Measurements from ENCODE around the gene DOK6.

DNA sequence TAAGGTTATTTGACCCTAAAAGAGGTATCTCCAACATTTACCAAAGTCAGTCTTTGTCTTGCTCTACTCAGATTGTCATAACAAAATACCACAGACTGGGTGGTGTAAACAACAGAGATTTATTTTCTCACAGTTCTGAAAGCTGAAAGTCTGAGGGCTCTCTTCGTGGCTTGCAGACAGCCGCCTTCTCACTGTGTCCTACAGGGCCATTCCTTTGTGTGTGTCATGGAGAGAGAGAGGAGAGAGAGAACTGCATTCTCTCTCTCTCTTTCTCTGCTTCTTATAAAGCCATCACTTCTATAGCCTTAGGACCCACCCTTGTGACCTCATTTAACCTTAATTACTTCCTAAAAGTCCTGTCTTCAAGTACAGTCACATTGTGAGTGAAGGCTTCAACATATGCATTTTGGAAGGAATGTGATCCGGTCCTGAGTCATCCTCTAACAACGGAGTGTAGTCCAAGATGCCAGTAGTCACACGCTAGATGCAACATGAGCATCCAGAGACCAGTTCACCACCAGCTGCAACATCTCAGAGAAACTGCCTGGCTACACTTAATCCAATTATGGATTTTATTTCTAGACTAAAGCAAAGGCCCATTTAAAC, 416.8 kb downstream of the DOK6 start:
- TF ChIP-seq, protein P1, sequence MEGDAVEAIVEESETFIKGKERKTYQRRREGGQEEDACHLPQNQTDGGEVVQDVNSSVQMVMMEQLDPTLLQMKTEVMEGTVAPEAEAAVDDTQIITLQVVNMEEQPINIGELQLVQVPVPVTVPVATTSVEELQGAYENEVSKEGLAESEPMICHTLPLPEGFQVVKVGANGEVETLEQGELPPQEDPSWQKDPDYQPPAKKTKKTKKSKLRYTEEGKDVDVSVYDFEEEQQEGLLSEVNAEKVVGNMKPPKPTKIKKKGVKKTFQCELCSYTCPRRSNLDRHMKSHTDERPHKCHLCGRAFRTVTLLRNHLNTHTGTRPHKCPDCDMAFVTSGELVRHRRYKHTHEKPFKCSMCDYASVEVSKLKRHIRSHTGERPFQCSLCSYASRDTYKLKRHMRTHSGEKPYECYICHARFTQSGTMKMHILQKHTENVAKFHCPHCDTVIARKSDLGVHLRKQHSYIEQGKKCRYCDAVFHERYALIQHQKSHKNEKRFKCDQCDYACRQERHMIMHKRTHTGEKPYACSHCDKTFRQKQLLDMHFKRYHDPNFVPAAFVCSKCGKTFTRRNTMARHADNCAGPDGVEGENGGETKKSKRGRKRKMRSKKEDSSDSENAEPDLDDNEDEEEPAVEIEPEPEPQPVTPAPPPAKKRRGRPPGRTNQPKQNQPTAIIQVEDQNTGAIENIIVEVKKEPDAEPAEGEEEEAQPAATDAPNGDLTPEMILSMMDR (conservative IDR thresholded peaks at IDR 0.05; ENCODE audit: low read depth in 2 of 2) = no peak
- no peak for TF ChIP-seq EZH2phosphoT487 (IDR thresholded peaks at IDR 0.05; ENCODE audit: unreplicated experiment)
